Umbilical cord (tissue), 2 donors: ENCODE results near the gene YWHAQ. TPM values are rescaled to one million over a fixed set of nuclear protein-coding genes. Genes with fewer than 3 reads are reported as not detected.
"Not testable (repeated sequence)": the region's sequence is repeated elsewhere in the genome, so short reads cannot be mapped to it uniquely, and the experiment has no call there.

Experiments used
- DNase-seq: peaks from one replicate; pipeline ENCODE4 v3.0.0-alpha.2; 2015; ENCODE audit warnings: low spot score
- total RNA-seq: library from RNA; depleted of rRNA; stranded (reverse); fragments of >200 nt; gene quantifications from one replicate; pipeline ENCODE4 v1.2.3, GENCODE V29; 2014; ENCODE audit warnings: low replicate concordance; ENCODE audit not compliant: insufficient read depth

YWHAQ gene
- total RNA-seq, 1 donor from 2014 or later = 129 TPM

- DNase-seq = no peak
Measured at GRCh38 chr2:9594366-9595054, 36.3 kb downstream of the YWHAQ start.

GRCh38 chr2:9593925-9594324, 36.9 kb downstream of the YWHAQ start:
- DNase-seq = no peak

- no peak for DNase-seq
Measured at GRCh38 chr2:9592699-9593098, 38.1 kb downstream of the YWHAQ start.

GRCh38 chr2:9590641-9591040, 40.2 kb downstream of the YWHAQ start:
- DNase-seq = no peak

- no peak for DNase-seq
Measured at GRCh38 chr2:9586465-9586864, 44.3 kb downstream of the YWHAQ start.

- no peak for DNase-seq
Measured at GRCh38 chr2:9585486-9585885, 45.3 kb downstream of the YWHAQ start.

- DNase-seq = not testable (repeated sequence)
Measured at GRCh38 chr2:9584902-9585301, 45.9 kb downstream of the YWHAQ start.

- DNase-seq = no peak
Measured at GRCh38 chr2:9582624-9583023, 48.2 kb downstream of the YWHAQ start.

- DNase-seq = no peak
Measured at GRCh38 chr2:9578467-9579235, 52.1 kb downstream of the YWHAQ start.

GRCh38 chr2:9574331-9574730, 56.5 kb downstream of the YWHAQ start:
- DNase-seq = peak; percentile 12

GRCh38 chr2:9573840-9574239, 57.0 kb downstream of the YWHAQ start:
- DNase-seq = no peak

GRCh38 chr2:9573013-9573720, 57.6 kb downstream of the YWHAQ start:
- DNase-seq = no peak

- DNase-seq = no peak
Measured at GRCh38 chr2:9570182-9571060, 60.4 kb downstream of the YWHAQ start.

- peak; percentile 93 for DNase-seq
Measured at GRCh38 chr2:9565436-9566153, 65.2 kb downstream of the YWHAQ start.

GRCh38 chr2:9560628-9561027, 70.2 kb downstream of the YWHAQ start:
- DNase-seq = no peak

GRCh38 chr2:9558948-9559381, 71.8 kb downstream of the YWHAQ start:
- peak; percentile 24 for DNase-seq

- peak; percentile 47 for DNase-seq
Measured at GRCh38 chr2:9556121-9556743, 74.6 kb downstream of the YWHAQ start.

- peak; percentile 98 for DNase-seq
Measured at GRCh38 chr2:9555297-9556120, 75.3 kb downstream of the YWHAQ start, which contains the start of gene ADAM17. Gene ADAM17 (minus strand): TSS chr2:9555830. CDS start chr2:9555605, 225 bp downstream.

GRCh38 chr2:9554921-9555296, 75.9 kb downstream of the YWHAQ start:
- DNase-seq = peak; percentile 90
